OCI-LY7 (cell line): ENCODE data around the gene BRCA2. TPM values are rescaled to one million over a fixed set of nuclear protein-coding genes. Genes with fewer than 3 reads are reported as not detected.

Experiments
- BruUV-seq: library from RNA; stranded (reverse); fragments of 400-500 nt; replicated peaks from 2 replicates; lab custom pipeline; 2021; lab: Mats Ljungman, UMichigan
- CTCF ChIA-PET: fragments of 300-600 bp; sonication (Branson Sonifier 250); formaldehyde crosslinking; loops from one replicate; lab custom pipeline; 2022; ENCODE audit warnings: antibody characterized with exemption; ENCODE audit not compliant: unreplicated experiment; lab: Charles Lee
- POLR2A ChIA-PET: fragments of 300-600 bp; sonication (Branson Sonifier 250); formaldehyde crosslinking; loops from one replicate; lab custom pipeline; 2022; ENCODE audit warnings: antibody characterized with exemption; lab: Charles Lee
- DNase-seq: peaks from one replicate; pipeline ENCODE4 v3.0.0-alpha.2; 2015; ENCODE audit warnings: low spot score
- H2AFZ ChIP-seq: fragments of 200-600 bp; sonication (generic), shearing (Covaris generic); 2 replicates; pipeline ENCODE4 v1.6.1; 2014; ENCODE audit warnings: mild to moderate bottlenecking, antibody characterized with exemption, low read length, moderate library complexity
- H3K27ac ChIP-seq: fragments of 200-600 bp; sonication (generic); 2 replicates; pipeline ENCODE4 v1.5.1; 2014; ENCODE audit warnings: mixed run types, low read depth, mild to moderate bottlenecking, moderate library complexity, low read length, inconsistent platforms; ENCODE audit not compliant: poor library complexity, severe bottlenecking
- H3K36me3 ChIP-seq: fragments of 200-600 bp; sonication (generic); 2 replicates; pipeline ENCODE4 v1.6.1; 2014; ENCODE audit warnings: mild to moderate bottlenecking, antibody characterized with exemption, low read length, moderate library complexity, mixed read lengths; ENCODE audit not compliant: insufficient read depth
- H3K4me1 ChIP-seq: fragments of 200-600 bp; sonication (generic); 2 replicates; pipeline ENCODE4 v1.5.1; 2014; ENCODE audit warnings: mild to moderate bottlenecking, low read length; ENCODE audit not compliant: insufficient read depth, poor library complexity, severe bottlenecking
- H3K4me2 ChIP-seq: fragments of 200-600 bp; sonication (generic); 2 replicates; pipeline ENCODE4 v1.6.1; 2014; ENCODE audit warnings: mild to moderate bottlenecking, low read length
- H3K4me3 ChIP-seq: fragments of 200-600 bp; sonication (generic); 2 replicates; pipeline ENCODE4 v1.5.1; 2014; ENCODE audit warnings: mild to moderate bottlenecking, low read depth, low read length; ENCODE audit not compliant: poor library complexity, severe bottlenecking
- H3K79me2 ChIP-seq: fragments of 200-600 bp; sonication (generic); 2 replicates; pipeline ENCODE4 v1.6.1; 2016; ENCODE audit warnings: low read depth, mild to moderate bottlenecking, low read length, moderate library complexity, mixed read lengths; ENCODE audit not compliant: insufficient read depth
- H3K9me2 ChIP-seq: fragments of 200-600 bp; sonication (generic); 2 replicates; pipeline ENCODE4 v1.6.1; 2016; ENCODE audit warnings: mild to moderate bottlenecking, low read length, mixed read lengths; ENCODE audit not compliant: insufficient read depth
- H3K9me3 ChIP-seq: fragments of 200-600 bp; sonication (generic); 2 replicates; pipeline ENCODE4 v1.6.1; 2014; ENCODE audit warnings: mild to moderate bottlenecking, mixed run types, low read length, mixed read lengths
- H4K20me1 ChIP-seq: fragments of 200-600 bp; sonication (generic); 2 replicates; pipeline ENCODE4 v1.6.1; 2014; ENCODE audit warnings: mild to moderate bottlenecking, antibody characterized with exemption, low read length, moderate library complexity, mixed read lengths; ENCODE audit not compliant: insufficient read depth
- CTCF ChIP-seq: fragments of 200-600 bp; sonication (generic); conservative IDR thresholded peaks from 2 replicates; pipeline ENCODE4 v1.5.1; 2014; ENCODE audit warnings: mild to moderate bottlenecking, antibody characterized with exemption, low read length, moderate library complexity, mixed read lengths
- EZH2phosphoT487 ChIP-seq: fragments of 200-600 bp; sonication (generic); IDR thresholded peaks from 2 replicates; pipeline ENCODE4 v1.6.1; 2018; ENCODE audit warnings: low read depth, borderline replicate concordance, mild to moderate bottlenecking, mixed run types, antibody characterized with exemption, low read length, moderate library complexity, mixed read lengths
- intact Hi-C: fragments of 100-400 bp; cut with micrococcal nuclease; formaldehyde crosslinking; loops from one replicate; pipeline ENCODE4 v1.10.0; 2022; ENCODE audit not compliant: unreplicated experiment
- total RNA-seq, 2 experiments: library from RNA; depleted of rRNA in 1 of 2; stranded (reverse); fragments of >200 nt in 1 of 2; shearing (Covaris generic) in 1 of 2; gene quantifications; 2 replicates each; pipeline ENCODE4 v1.2.3, GENCODE V29; 2014 to 2022

The BRCA2 gene
- total RNA-seq, 2 experiments from 2014 or later, result 25.8 to 34.3 TPM

- TF ChIP-seq CTCF, result no peak
- TF ChIP-seq EZH2phosphoT487, result no peak
- peak; percentile 67 for DNase-seq
- POLR2A ChIA-PET, result interaction anchor here (0.7 to 1.3 kb wide), 13 partner anchors 8 to 361 kb away, joined by 3 to 6 read pairs (median 3); partner anchors contain the start of gene N4BP2L1
- BruUV-seq, result no TSS peak
- no peaks in the 10 kb centered on the region for H3K9me2 ChIP-seq
- H3K79me2 ChIP-seq, result peaks cover 24% of the 10 kb centered on the region; the same call in 1 of the 2 replicates
- peak overlapping the region; percentile 92 for H3K27ac ChIP-seq
- H3K4me1 ChIP-seq, result peaks cover 36% of the 10 kb centered on the region
- H2AFZ ChIP-seq, result peak overlapping the region; percentile 78; the same call in 1 of the 2 replicates
- CTCF ChIA-PET, result no interaction called here
- peaks cover 23% of the 10 kb centered on the region for H3K36me3 ChIP-seq
- no peaks in the 10 kb centered on the region for H4K20me1 ChIP-seq
- H3K9me3 ChIP-seq, result no peaks in the 10 kb centered on the region; the same call in 1 of the 2 replicates
- H3K4me2 ChIP-seq, result peak overlapping the region; percentile 90
- intact Hi-C loops, result loop anchor here (2.0 to 10.0 kb wide), 8 partner anchors 67 to 1152 kb away; partner anchors contain the start of genes HSPH1, N4BP2L2 and PDS5B
- peak overlapping the region; percentile 79 for H3K4me3 ChIP-seq
Observed at GRCh38 chr13:32314271-32315237, 754 bp upstream of the BRCA2 start.

- DNase-seq, result no peak
- ChIA-PET CTCF (no interaction called here), POLR2A (interaction anchor here (0.6 to 1.2 kb wide), 4 partner anchors 49 to 406 kb away, joined by 3 to 4 read pairs (median 3); no protein-coding TSS in a partner anchor)
- no peaks in the 10 kb centered on the region for H4K20me1 ChIP-seq
- H3K9me2 ChIP-seq, result no peaks in the 10 kb centered on the region
- no TSS peak for BruUV-seq
- peaks cover 38% of the 10 kb centered on the region for H3K36me3 ChIP-seq
- H3K27ac ChIP-seq, result peak overlapping the region; percentile 92
- H2AFZ ChIP-seq, result peak overlapping the region; percentile 78
- H3K79me2 ChIP-seq, result peaks cover 24% of the 10 kb centered on the region; the same call in 1 of the 2 replicates
- TF ChIP-seq EZH2phosphoT487 (no peak), CTCF (no peak)
- intact Hi-C loops, result loop anchor here (5.0 to 10.0 kb wide), 5 partner anchors 69 to 1154 kb away; partner anchors contain the start of genes HSPH1 and PDS5B
- peak overlapping the region; percentile 79 for H3K4me3 ChIP-seq
- no peaks in the 10 kb centered on the region; the same call in 1 of the 2 replicates for H3K9me3 ChIP-seq
- peaks cover 26% of the 10 kb centered on the region for H3K4me1 ChIP-seq
- peak overlapping the region; percentile 90 for H3K4me2 ChIP-seq
Observed at GRCh38 chr13:32316028-32316339, 676 bp downstream of the BRCA2 start.
